Neural progenitor cell (in vitro differentiated cells): ENCODE results near the gene ASB2.

Source experiments
- EZH2 ChIP-seq: fragments of 200-600 bp; sonication (generic); IDR thresholded peaks from 2 replicates; pipeline ENCODE4 v1.6.1; 2017; ENCODE audit warnings: antibody characterized with exemption, mild to moderate bottlenecking, moderate library complexity
- TF ChIP-seq, protein P1 (sequence below): fragments of 200-600 bp; sonication (generic); IDR thresholded peaks from 2 replicates; pipeline ENCODE4 v1.5.1; 2017; ENCODE audit warnings: antibody characterized with exemption, mild to moderate bottlenecking

DNA sequence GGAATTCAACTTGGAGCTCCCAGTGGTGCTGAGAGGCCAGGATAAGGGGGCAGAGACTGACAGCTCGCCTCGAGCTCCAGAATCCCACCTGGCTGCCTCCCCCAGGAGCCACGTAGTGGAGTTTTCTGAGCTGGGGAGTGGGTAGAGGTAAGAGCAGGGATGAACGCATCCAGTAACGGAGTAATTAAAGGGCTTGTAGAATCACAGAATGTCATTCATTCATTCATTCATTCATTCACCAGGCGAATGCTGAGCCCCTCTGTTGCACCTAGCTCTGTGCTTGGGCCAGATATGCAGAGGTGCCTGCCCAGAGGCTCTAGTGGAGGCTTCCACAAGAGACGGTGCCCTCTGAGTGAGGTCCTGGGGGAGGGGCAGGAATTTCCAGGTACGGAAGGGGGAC lies 41.2 kb downstream of the ASB2 start:
- TF ChIP-seq, protein P1, sequence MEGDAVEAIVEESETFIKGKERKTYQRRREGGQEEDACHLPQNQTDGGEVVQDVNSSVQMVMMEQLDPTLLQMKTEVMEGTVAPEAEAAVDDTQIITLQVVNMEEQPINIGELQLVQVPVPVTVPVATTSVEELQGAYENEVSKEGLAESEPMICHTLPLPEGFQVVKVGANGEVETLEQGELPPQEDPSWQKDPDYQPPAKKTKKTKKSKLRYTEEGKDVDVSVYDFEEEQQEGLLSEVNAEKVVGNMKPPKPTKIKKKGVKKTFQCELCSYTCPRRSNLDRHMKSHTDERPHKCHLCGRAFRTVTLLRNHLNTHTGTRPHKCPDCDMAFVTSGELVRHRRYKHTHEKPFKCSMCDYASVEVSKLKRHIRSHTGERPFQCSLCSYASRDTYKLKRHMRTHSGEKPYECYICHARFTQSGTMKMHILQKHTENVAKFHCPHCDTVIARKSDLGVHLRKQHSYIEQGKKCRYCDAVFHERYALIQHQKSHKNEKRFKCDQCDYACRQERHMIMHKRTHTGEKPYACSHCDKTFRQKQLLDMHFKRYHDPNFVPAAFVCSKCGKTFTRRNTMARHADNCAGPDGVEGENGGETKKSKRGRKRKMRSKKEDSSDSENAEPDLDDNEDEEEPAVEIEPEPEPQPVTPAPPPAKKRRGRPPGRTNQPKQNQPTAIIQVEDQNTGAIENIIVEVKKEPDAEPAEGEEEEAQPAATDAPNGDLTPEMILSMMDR: no peak
- TF ChIP-seq EZH2: no peak
